NCI-H460 (cell line): ENCODE data around the gene FUT3. TPM values are rescaled to one million over a fixed set of nuclear protein-coding genes. Genes with fewer than 3 reads are reported as not detected.
"Not testable (repeated sequence)": the region's sequence is repeated elsewhere in the genome, so short reads cannot be mapped to it uniquely, and the experiment has no call there.

Experiments
- DNase-seq: peaks from one replicate; pipeline ENCODE4 v3.0.0-alpha.2; 2016; ENCODE audit warnings: low read depth; ENCODE audit errors: extremely low read depth
- total RNA-seq: library from RNA; depleted of rRNA; stranded (reverse); fragments of >200 nt; shearing (Covaris generic); gene quantifications from 2 replicates; pipeline ENCODE4 v1.2.3, GENCODE V29; 2014

Gene FUT3
- total RNA-seq, 1 experiment from 2014 or later, result not detected

GRCh38 chr19:5854121-5854520 lies 2.9 kb upstream of the FUT3 start:
- not testable (repeated sequence) for DNase-seq

DNA sequence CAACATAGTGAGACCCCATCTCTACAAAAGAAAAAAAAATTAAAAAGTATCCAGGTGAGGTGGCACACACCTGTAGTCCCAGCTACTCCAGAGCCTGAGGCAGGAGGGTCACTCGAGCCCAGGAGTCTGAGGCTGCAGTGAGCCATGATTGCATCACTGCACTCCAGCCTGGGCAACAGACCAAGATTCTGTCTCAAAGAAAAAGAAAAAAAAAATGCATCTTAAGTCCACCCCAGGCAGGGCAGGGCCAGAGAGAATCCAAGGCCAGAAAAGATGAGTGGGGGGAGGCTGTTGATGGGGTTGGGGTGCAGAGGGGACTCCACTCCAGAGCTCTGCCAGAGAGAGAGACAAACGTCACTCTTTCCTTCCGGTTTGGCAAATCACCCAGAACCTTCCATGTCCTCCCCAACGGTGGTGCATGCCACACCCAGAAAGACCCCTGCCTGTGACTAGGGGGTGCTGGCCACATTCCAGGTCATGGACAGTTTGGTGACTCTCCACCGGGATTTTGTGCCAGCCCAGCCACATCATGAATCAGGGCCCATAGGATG lies 431 bp downstream of the FUT3 start:
- DNase-seq, result no peak

GRCh38 chr19:5850189-5850588 lies 1.1 kb downstream of the FUT3 start:
- no peak for DNase-seq

DNA sequence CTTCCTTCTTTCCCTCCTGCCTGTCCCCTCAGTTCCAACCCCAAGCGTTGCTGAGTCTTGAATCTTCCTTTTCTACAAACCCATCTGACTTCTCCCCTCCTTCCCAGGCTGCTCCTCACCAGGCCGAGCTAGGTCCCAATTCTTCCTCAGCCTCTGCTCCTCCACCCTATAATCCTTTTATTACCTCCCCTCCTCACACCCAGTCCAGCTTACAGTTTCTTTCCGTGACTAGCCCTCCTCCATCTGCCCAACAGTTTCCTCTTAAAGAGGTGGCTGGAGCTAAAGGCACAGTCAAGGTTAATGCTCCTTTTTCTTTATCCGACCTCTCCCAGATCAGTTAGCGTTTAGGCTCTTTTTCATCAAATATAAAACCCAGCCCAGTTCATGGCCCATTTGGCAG lies 2.6 kb downstream of the FUT3 start:
- not testable (repeated sequence) for DNase-seq

DNA sequence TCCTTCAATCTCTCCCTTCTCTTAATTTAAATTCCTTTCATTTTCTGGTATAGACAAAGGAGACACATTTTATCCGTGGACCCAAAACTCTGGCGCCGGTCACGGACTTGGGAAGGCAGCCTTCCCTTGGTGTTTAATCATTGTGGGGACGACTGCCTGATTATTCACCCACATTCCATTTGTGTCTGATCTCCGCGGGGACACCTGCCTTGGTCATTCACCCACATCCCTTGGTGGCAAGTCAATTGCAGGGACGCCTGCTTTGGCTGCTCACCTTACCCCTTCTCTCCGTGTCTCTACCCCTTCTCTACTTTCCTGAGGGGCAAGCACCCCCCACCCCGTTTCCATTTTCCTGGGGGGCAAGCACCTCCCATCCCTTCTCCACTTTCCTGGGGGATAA lies 3.4 kb downstream of the FUT3 start:
- DNase-seq, result not testable (repeated sequence)

DNA sequence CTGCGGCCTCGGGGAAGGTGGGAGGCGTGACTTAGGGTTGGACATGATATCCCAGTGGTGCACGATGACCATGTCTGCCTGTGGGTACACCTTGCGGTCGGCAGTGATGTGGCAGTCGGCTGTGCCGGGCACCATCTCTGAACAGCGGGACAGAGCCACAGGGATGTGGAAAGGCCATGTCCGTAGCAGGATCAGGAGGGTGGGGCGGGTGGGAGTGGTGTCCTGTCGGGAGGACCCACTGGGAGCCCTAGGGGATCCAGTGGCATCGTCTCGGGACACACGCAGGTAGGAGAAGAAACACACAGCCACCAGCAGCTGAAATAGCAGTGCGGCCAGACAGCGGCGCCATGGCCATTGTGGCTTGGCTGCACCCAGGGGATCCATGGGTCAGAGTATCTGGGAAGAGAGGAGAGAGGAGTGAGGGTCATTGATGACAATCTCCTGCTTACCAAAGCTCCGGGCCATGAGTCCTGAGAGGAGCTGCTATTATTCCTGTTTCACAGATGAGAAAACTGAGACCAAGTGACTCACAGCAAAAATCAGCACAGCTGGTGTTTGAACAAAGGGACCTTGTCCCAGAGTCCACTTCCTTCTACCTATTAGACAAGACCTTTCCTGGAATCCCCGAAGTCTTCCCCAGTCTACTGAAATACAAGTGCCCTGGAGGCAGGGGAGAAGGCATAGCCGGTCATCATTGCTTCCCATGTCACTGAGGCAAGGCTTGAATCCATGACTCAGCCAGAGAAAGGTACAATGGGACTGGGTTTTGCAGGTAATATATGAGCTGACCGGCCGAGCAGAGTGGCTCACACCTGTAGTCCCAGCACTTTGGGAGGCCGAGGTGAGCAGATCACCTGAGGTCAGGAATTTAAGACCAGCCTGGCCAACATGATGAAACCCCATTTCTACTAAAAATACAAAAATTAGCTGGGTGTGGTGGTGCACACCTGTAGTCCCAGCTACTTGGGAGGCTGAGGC lies 6.5 kb downstream of the FUT3 start:
- no peak for DNase-seq

DNA sequence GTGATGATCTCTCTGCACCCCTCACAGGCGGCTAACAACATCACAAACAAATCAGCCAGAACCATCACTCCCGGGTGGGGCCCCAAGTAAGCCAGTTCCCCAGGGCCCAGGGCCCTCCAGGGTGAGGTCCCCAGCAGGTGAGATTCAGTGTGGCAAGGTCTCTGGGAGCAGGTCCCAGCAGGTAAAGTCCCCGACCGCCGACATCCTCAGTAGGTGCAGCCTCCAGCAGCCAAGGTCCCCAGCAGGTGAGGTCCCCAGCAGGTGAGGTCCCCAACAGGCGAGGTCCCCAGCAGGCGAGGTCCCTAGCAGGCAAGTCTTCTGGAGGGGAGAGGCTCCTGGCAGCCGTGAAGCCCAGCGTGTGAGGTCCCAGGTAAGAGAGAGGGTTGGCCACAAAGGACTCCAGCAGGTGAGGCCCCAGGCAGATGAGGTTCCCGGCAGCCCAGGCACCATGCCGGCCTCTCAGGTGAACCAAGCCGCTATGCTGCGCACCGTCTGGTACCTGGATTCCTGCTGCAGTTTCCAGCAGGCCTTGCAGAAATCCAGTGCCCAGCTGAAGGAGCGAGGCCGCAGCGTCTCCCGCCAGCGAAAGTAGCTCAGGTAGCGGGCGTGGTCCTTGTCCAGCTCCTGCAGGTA lies 7.8 kb downstream of the FUT3 start:
- no peak for DNase-seq

DNA sequence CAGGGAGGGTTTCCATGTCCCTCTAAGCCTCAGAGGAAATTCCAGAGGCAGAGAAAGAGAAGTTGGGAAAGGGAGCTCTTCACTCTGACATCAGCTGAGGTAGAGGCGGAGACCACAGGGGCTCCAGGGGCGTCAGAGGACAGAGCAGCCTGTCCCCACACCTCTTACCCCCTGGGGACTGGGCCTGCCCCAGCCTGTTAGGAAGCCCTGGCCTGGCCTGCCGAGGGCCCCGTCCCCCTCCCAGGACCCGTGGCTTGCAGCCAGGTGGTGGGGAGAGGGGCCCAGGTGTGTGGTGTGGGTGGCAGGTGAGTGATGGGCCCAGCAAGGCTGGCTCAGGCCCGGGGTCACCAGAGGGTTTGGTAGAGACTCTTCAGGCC lies 9.5 kb downstream of the FUT3 start:
- not testable (repeated sequence) for DNase-seq

DNA sequence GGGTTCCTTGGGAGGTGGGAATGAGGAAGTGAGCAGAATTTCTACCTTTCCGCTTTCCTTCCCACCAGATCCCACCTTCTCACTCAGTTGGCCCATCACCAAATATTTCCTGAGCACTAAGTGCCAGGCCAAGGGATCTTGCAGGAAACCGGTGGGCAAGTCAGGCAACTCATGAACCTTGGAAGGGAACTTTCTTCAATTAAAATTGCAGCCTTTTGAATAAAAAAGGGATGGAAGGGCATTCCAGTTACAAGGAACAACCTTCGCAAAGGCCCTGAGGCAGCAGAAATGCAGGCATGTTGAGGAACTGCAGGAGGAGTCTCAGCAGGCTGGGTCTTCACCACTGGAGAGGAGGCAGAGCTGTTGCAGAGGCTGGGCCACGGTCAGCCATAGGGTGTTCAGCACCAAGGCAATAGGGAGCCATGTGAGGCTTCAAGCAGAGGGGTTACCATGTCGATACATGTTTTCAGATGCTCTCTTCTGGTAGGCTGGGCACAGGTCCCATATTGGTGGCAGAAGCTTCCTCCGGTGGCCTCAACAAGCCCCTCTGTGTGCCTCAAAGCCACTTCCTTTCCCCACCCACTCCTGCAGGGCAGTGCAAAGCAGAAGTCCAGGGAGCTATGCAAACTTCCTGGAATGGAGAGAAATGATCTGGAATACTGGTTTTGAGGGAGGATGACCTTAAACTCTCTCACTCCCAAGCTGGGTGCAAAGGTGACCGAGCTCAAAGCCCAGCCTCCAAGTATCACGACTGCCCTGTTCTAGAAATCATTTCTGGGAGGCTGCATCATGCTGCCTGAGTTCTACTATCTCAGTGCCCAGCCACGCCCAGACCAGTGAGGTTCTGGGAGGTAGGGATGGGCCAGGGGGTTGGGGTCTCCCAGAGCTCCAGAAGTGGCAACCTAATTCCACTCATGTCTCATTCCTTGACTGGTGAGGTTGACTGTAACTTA lies 11.9 kb downstream of the FUT3 start, which contains the start of gene FUT6:
FUT6 (minus strand) TSS at position 638 of the 953 bp plus-strand sequence. CDS start 7,135 bp downstream, outside the sequence.
- DNase-seq, result no peak

DNA sequence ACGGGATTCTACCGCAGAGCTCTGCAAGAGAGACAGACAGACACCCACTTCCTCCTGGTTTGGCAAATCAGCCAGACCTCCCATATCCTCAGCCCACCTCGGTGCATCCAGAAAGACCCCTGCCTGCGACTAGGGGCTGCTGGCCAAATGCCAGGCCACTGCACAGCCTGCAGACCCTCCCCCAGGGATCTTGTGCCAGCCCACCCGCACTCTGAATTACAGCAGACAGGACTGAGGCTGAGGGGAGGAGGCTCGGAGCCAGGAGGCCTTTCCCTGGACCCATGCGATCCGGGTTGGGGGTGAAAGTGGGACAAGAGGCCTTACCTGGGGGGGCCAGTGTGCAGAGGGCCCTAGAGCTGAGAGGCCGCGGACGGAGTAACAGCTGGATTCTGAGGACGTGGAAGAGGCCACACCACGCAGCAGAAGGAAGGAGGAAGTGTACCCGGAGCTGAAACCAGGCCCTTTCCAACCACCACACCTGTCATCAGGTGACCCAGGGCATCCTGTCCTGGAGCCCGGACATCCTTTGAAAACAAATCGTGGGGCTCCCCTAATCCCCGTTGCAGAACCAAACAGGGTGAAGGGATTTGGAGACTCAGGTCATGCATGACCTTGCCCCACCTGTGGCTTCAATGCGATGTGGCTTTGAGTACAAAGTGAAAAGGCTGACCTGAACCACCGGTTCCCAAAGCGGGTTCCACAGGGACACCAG lies 12.7 kb downstream of the FUT3 start:
- DNase-seq, result no peak

- DNase-seq, result no peak
Measured at GRCh38 chr19:5837761-5838352, 13.4 kb downstream of the FUT3 start.

DNA sequence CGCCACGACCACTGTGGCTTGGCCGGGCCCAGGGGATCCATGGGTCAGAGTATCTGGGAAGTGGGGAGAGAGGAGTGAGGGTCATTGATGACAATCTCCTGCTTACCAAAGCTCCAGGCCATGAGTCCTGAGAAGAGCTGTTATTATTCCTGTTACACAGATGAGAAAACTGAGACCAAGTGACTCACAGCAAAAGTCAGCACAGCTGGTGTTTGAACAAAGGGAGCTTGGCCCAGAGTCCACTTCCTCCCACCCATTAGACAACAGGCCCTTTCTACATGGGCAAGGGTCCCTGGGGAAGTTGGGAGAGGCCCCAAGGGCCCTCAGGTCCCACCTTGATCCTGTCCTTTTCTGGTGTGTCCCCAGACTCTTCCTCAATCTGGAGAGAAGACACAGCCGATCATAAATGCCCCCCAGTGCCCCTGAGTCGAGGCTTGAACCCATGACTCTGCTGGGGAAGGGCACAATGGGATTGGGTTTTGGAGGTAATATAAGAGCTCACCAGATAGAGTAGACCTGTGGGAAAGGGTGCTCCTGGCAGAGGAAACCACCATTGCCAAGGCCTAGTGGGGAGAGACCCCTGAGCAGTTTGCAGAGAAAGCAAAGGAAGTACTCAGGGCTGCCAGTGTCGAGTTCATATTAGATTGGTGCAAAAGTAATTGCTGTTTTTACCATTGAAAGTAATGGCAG lies 18.6 kb downstream of the FUT3 start:
- DNase-seq, result no peak

DNA sequence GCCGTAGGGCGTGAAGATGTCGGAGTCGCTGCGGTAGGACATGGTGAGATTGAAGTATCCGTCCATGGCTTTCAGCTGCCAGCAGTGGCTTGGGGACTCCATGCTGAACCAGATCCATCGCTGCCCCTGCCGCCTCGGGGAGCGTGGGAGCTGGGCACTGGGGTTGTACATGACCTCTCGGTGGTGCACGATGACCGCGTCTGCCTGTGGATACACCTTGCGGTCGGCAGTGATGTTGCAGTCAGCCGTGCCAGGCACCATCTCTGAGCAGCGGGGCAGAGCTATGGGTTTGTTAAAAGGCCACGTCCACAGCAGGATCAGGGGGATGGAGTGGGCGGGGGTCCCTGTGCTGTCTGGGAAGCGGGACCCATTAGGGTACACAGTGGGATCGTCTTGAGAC lies 19.2 kb downstream of the FUT3 start:
- DNase-seq, result no peak

GRCh38 chr19:5831159-5831558 lies 20.1 kb downstream of the FUT3 start:
- DNase-seq, result no peak

DNA sequence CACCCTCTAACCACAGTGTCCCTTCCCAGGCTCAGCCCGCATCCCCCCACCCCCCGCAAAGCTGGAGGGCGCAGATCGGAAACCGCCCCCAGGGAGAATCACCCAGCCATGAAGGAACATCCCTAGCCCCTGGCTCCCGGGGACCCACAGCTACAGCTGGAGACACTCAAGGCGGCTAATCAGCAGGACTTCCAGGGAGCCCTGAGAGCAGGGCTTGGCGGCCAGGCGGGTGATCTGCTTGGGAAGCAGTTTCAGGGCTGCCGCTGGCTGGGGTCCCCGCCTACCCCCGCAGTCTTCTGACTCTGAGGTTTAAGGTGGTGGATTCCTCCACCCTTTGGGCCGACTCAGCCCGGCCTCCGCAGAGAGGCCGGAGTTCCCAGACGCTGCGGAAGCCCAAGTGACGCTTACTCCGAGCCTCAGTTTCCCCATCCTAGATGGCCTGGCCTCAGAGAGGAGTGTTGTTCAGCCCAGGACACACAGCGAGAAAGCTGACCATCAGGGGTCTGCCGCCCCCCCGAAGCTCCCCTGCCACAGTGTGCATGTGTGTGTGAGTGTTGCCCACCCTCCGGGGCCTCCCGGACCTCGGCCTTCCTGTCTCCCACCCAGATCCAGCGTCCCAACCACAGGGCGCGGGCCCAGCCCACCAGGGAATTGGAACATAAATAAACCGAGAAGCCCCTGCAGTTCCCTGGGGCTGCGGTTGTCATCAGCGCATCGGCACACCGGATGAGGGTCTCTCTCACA lies 21.5 kb downstream of the FUT3 start:
- no peak for DNase-seq

GRCh38 chr19:5828661-5829566 lies 22.3 kb downstream of the FUT3 start:
- DNase-seq, result no peak
